DND-41 (cell line): Measurements from ENCODE around the gene SH3RF3.

Source experiments
- ATAC-seq: fragments of 200-7000 bp; cut with Tn5 transposase; 3 replicates; pipeline ENCODE4 v1.9.1; 2021; ENCODE audit warnings: low read depth; ENCODE audit not compliant: insufficient read depth
- DNase-seq: peaks from one replicate; pipeline ENCODE4 v3.0.0-alpha.2; 2020
- H2AFZ ChIP-seq: 2 replicates; pipeline ENCODE4 v1.6.0; 2012; ENCODE audit warnings: low read depth, low read length
- H3K27ac ChIP-seq: 2 replicates; pipeline ENCODE4 v1.5.1; 2012; ENCODE audit warnings: low read length, inconsistent platforms
- H3K27me3 ChIP-seq: fragments of 200-600 bp; sonication (generic); 2 replicates; pipeline ENCODE4 v1.6.0; 2012; ENCODE audit warnings: low read length, mild to moderate bottlenecking, inconsistent platforms; ENCODE audit not compliant: insufficient read depth, poor library complexity
- H3K36me3 ChIP-seq: 2 replicates; pipeline ENCODE4 v1.5.1; 2012; ENCODE audit warnings: low read length, inconsistent platforms; ENCODE audit not compliant: insufficient read depth
- H3K4me1 ChIP-seq: 2 replicates; pipeline ENCODE4 v1.5.1; 2012; ENCODE audit warnings: mild to moderate bottlenecking, low read length; ENCODE audit not compliant: insufficient read depth
- H3K4me2 ChIP-seq: 2 replicates; pipeline ENCODE4 v1.6.0; 2012; ENCODE audit warnings: mild to moderate bottlenecking, moderate library complexity, low read length, inconsistent platforms; ENCODE audit not compliant: insufficient read depth
- H3K4me3 ChIP-seq, 2 experiments: fragments of 200-600 bp in 1 of 2; shearing (Covaris generic) in 1 of 2; 2 replicates each; pipeline ENCODE4 v1.5.1; 2012 to 2016; ENCODE audit warnings: inconsistent platforms in 2 of 2, low read length in 2 of 2, mild to moderate bottlenecking in 2 of 2, low read depth in 1 of 2, moderate library complexity in 1 of 2
- H3K79me2 ChIP-seq: 2 replicates; pipeline ENCODE4 v1.6.0; 2012; ENCODE audit warnings: low read length, inconsistent platforms; ENCODE audit not compliant: insufficient read depth
- H3K9ac ChIP-seq: 2 replicates; pipeline ENCODE4 v1.6.0; 2012; ENCODE audit warnings: low read depth, mild to moderate bottlenecking, inconsistent platforms, low read length, moderate library complexity
- H3K9me3 ChIP-seq: 2 replicates; pipeline ENCODE4 v1.5.1; 2012; ENCODE audit warnings: low read length, moderate library complexity, mild to moderate bottlenecking, inconsistent platforms; ENCODE audit not compliant: insufficient read depth, severe bottlenecking
- H4K20me1 ChIP-seq: 2 replicates; pipeline ENCODE4 v1.6.0; 2012; ENCODE audit warnings: low read length; ENCODE audit not compliant: insufficient read depth
- EZH2 ChIP-seq: IDR thresholded peaks from 3 replicates; pipeline ENCODE4 v1.6.1; 2012; ENCODE audit warnings: borderline replicate concordance, low read depth, mild to moderate bottlenecking, moderate library complexity, low read length, inconsistent platforms; ENCODE audit not compliant: severe bottlenecking
- TF ChIP-seq, protein P1 (sequence below): IDR thresholded peaks from 2 replicates; pipeline ENCODE4 v1.5.1; 2012; ENCODE audit warnings: borderline replicate concordance, low read length, moderate library complexity, mild to moderate bottlenecking; ENCODE audit not compliant: poor library complexity, severe bottlenecking; ENCODE audit errors: extremely low read depth

SH3RF3 gene

DNA sequence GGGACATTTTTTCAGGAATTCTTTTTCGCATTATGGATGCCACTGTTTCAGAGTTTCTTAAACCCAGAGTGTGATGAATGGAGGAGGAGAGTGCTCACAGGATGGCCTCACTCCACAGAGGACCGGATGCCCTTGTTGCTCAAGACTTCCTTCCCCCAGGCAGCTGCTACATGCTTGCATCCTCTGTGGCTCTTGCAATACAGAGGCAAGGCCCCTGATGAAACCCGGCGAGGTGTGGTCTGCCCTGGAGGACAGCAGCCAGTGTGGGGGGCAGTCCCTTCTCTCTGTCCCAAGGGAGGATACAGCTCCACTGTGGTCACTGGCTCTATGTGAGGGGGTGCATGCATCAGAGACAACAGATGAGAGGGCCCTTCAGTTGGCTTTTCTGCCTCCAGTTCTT, 109.6 kb downstream of the SH3RF3 start:
- Histone ChIP-seq H3K4me1 (no peaks in the 10 kb centered on the region), H3K4me3 (no peak overlapping the region), H3K9ac (no peak overlapping the region), H3K9me3 (no peaks in the 10 kb centered on the region), H3K27me3 (peaks cover 20% of the 10 kb centered on the region), H3K27ac (no peak overlapping the region), H3K79me2 (no peaks in the 10 kb centered on the region), H2AFZ (no peak overlapping the region), H3K36me3 (no peaks in the 10 kb centered on the region), H3K4me2 (no peak overlapping the region), H4K20me1 (peaks cover 6% of the 10 kb centered on the region)
- TF ChIP-seq, protein P1, sequence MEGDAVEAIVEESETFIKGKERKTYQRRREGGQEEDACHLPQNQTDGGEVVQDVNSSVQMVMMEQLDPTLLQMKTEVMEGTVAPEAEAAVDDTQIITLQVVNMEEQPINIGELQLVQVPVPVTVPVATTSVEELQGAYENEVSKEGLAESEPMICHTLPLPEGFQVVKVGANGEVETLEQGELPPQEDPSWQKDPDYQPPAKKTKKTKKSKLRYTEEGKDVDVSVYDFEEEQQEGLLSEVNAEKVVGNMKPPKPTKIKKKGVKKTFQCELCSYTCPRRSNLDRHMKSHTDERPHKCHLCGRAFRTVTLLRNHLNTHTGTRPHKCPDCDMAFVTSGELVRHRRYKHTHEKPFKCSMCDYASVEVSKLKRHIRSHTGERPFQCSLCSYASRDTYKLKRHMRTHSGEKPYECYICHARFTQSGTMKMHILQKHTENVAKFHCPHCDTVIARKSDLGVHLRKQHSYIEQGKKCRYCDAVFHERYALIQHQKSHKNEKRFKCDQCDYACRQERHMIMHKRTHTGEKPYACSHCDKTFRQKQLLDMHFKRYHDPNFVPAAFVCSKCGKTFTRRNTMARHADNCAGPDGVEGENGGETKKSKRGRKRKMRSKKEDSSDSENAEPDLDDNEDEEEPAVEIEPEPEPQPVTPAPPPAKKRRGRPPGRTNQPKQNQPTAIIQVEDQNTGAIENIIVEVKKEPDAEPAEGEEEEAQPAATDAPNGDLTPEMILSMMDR = no peak
- TF ChIP-seq EZH2 = no peak
- ATAC-seq (peak; percentile 99), DNase-seq (peak; percentile 75)

DNA sequence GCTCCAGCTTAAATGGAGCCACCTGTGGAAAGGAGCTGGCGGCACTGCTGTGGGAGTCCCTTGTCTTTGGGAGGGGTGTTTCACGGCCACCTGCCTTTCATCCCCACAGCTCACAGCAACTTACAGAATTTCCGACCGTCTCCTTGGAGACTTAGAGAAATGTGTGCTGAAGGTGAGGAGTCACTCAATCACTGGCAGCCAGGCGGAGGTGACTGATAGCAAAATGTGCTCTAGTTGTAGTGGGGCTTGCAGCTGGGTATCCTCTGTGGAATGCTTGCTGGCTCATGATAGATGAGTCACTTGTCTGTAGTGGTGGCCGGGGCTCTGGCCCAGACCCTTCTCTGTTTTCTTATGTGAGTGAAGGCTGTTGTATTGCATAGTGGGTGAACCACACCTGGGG, 110.7 kb downstream of the SH3RF3 start:
- no peaks in the 10 kb centered on the region for H3K9me3 ChIP-seq
- ATAC-seq = no peak
- no peaks in the 10 kb centered on the region for H3K36me3 ChIP-seq
- H3K4me1 ChIP-seq = no peaks in the 10 kb centered on the region
- no peak overlapping the region for H3K9ac ChIP-seq
- no peak overlapping the region for H3K4me2 ChIP-seq
- no peak for TF ChIP-seq EZH2
- TF ChIP-seq, protein P1 = no peak
- H3K27ac ChIP-seq = no peak overlapping the region
- H4K20me1 ChIP-seq = peaks cover 6% of the 10 kb centered on the region
- no peak overlapping the region for H3K4me3 ChIP-seq
- H3K27me3 ChIP-seq = peaks cover 23% of the 10 kb centered on the region
- no peak for DNase-seq
- H2AFZ ChIP-seq = no peak overlapping the region
- no peaks in the 10 kb centered on the region for H3K79me2 ChIP-seq

DNA sequence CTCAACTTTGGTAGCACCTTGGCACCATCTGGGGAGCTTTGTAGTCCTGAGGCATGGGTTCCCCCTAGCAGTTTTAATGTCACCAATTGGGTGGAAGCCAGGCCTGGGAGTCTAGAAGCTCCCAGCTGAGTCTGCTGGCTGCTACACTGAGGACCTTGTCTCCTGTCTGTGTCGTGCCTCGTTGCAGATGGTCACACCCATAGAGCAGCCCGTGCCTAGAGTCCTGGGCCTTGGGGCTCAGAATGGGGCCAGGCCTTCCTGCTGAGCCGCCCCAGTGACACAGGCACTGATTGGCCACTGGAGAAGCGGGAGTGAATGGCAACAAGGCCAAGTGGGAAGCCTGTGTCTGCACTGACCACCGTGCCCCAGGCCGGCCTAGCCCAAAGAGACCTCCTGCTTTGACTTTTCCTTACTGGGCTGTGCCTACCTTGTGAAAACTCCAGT, 113.2 kb downstream of the SH3RF3 start:
- H3K9me3 ChIP-seq = no peaks in the 10 kb centered on the region
- H3K4me1 ChIP-seq = no peaks in the 10 kb centered on the region
- H3K79me2 ChIP-seq = no peaks in the 10 kb centered on the region
- no peak for TF ChIP-seq EZH2
- no peaks in the 10 kb centered on the region for H3K36me3 ChIP-seq
- no peak overlapping the region for H3K4me2 ChIP-seq
- no peak overlapping the region for H3K27ac ChIP-seq
- ATAC-seq (no peak), DNase-seq (no peak)
- peaks cover 13% of the 10 kb centered on the region for H4K20me1 ChIP-seq
- H2AFZ ChIP-seq = no peak overlapping the region
- peaks cover 35% of the 10 kb centered on the region for H3K27me3 ChIP-seq
- H3K4me3 ChIP-seq = no peak overlapping the region
- no peak overlapping the region for H3K9ac ChIP-seq

DNA sequence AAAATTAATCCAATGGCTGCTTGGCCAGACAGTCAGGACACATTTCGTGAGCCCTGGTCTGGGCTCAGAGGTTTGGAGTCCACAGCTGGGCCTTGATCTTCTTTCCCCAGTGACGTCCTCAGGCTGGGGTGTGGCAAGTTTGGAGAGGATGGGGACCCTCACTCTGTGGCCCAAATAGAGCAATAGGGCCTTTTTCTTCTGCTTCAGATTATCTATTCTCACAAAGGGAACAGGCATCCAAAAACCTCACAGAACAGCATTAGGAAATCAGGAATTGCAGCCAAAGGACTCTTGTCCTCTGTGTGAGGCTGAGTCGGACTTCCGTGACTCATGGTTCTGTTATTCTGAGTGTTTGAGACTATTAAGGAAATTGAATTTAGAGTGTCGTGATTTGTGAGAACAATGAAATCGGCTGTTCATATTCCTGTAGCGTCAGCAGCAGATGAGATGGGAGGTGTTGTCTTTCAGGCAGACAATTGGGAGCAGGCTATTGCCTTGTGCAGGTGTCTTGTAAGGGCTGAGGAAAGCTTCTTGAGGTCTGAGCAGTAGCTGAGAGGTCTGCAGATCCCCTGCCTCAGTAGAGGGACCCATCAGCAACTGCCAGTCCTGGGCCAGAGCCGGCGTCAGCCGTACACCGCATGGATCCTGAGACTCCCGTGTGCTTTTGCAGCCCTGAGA, 113.8 kb downstream of the SH3RF3 start:
- Histone ChIP-seq H3K27me3 (peaks cover 36% of the 10 kb centered on the region), H3K9ac (no peak overlapping the region), H3K79me2 (no peaks in the 10 kb centered on the region), H2AFZ (no peak overlapping the region), H3K27ac (no peak overlapping the region), H3K9me3 (no peaks in the 10 kb centered on the region), H3K4me3 (no peak overlapping the region), H3K4me1 (no peaks in the 10 kb centered on the region), H3K36me3 (no peaks in the 10 kb centered on the region), H3K4me2 (no peak overlapping the region), H4K20me1 (peaks cover 14% of the 10 kb centered on the region)
- ATAC-seq = no peak
- DNase-seq = no peak
- TF ChIP-seq, protein P1 = no peak
- no peak for TF ChIP-seq EZH2
